GM20431 (cell line): ENCODE data around the gene ZNF845.
"Not testable (repeated sequence)": the region's sequence is repeated elsewhere in the genome, so short reads cannot be mapped to it uniquely, and the experiment has no call there.

Source experiments
- in situ Hi-C: fragments of 300-500 bp; cut with MseI, MboI; formaldehyde crosslinking; loops from one replicate; pipeline ENCODE4 v1.15.0; 2020; ENCODE audit warnings: low sequenced_read_pairs; ENCODE audit not compliant: unreplicated experiment

ZNF845 gene

GRCh38 chr19:53374743-53375142 is 41.2 kb downstream of the ZNF845 start:
- in situ Hi-C loops: no loop called here

GRCh38 chr19:53381376-53381775 is 47.8 kb downstream of the ZNF845 start:
- in situ Hi-C loops: no loop called here

- in situ Hi-C loops: no loop called here
Measured at GRCh38 chr19:53388168-53388567, 54.6 kb downstream of the ZNF845 start.

- in situ Hi-C loops: no loop called here
Measured at GRCh38 chr19:53388904-53389303, 55.4 kb downstream of the ZNF845 start.

- in situ Hi-C loops: no loop called here
Measured at GRCh38 chr19:53389571-53389970, 56.0 kb downstream of the ZNF845 start.

- in situ Hi-C loops: no loop called here
Measured at GRCh38 chr19:53389978-53390377, 56.4 kb downstream of the ZNF845 start.

- in situ Hi-C loops: no loop called here
Measured at GRCh38 chr19:53394522-53394973, 61.0 kb downstream of the ZNF845 start.

GRCh38 chr19:53394974-53395839 is 61.7 kb downstream of the ZNF845 start, which contains the start of gene ZNF765:
TSS of gene ZNF765 (plus strand) at chr19:53395149. CDS start at chr19:53398016, 2,867 bp downstream.
- in situ Hi-C loops: no loop called here

- in situ Hi-C loops: not testable (repeated sequence)
Measured at GRCh38 chr19:53395840-53396524, 62.4 kb downstream of the ZNF845 start.

GRCh38 chr19:53396525-53396868 is 62.9 kb downstream of the ZNF845 start:
- in situ Hi-C loops: no loop called here

GRCh38 chr19:53397918-53398317 is 64.4 kb downstream of the ZNF845 start:
- in situ Hi-C loops: not testable (repeated sequence)
